ENCODE results near the gene TPPP.

Gene TPPP

GRCh38 chr5:677131-678101 is 15.7 kb downstream of the TPPP start:
- DNase-seq (ENCODE audit: low spot score): no peak

- no peak for DNase-seq (ENCODE audit: low spot score)
Observed at GRCh38 chr5:676699-677076, 16.5 kb downstream of the TPPP start.

- no peak for DNase-seq (ENCODE audit: low spot score)
Observed at GRCh38 chr5:675871-676698, 17.1 kb downstream of the TPPP start.

GRCh38 chr5:675111-675870 is 17.9 kb downstream of the TPPP start:
- DNase-seq (ENCODE audit: low spot score): no peak

GRCh38 chr5:674630-675011 is 18.5 kb downstream of the TPPP start:
- DNase-seq (ENCODE audit: low spot score): no peak

GRCh38 chr5:673831-674629 is 19.1 kb downstream of the TPPP start:
- no peak for DNase-seq (ENCODE audit: low spot score)

GRCh38 chr5:673161-673830 is 19.9 kb downstream of the TPPP start:
- DNase-seq (ENCODE audit: low spot score): no peak

- peak; percentile 83 for DNase-seq (ENCODE audit: low spot score)
Observed at GRCh38 chr5:672329-673160, 20.6 kb downstream of the TPPP start.

GRCh38 chr5:671459-672328 is 21.5 kb downstream of the TPPP start:
- DNase-seq (ENCODE audit: low spot score): peak; percentile 86

GRCh38 chr5:670396-671270 is 22.5 kb downstream of the TPPP start:
- no peak for DNase-seq (ENCODE audit: low spot score)

GRCh38 chr5:669842-670395 is 23.2 kb downstream of the TPPP start:
- DNase-seq (ENCODE audit: low spot score): no peak

- no peak for DNase-seq (ENCODE audit: low spot score)
Observed at GRCh38 chr5:669111-669841, 23.9 kb downstream of the TPPP start.

GRCh38 chr5:668283-668995 is 24.7 kb downstream of the TPPP start:
- no peak for DNase-seq (ENCODE audit: low spot score)

- DNase-seq (ENCODE audit: low spot score): no peak
Observed at GRCh38 chr5:666816-667498, 26.2 kb downstream of the TPPP start.

- DNase-seq (ENCODE audit: low spot score): no peak
Observed at GRCh38 chr5:665956-666711, 27.0 kb downstream of the TPPP start.
